ENCODE measurements around the gene PALM3.
"Not testable (repeated sequence)": the region's sequence is repeated elsewhere in the genome, so short reads cannot be mapped to it uniquely, and the experiment has no call there.

DNA sequence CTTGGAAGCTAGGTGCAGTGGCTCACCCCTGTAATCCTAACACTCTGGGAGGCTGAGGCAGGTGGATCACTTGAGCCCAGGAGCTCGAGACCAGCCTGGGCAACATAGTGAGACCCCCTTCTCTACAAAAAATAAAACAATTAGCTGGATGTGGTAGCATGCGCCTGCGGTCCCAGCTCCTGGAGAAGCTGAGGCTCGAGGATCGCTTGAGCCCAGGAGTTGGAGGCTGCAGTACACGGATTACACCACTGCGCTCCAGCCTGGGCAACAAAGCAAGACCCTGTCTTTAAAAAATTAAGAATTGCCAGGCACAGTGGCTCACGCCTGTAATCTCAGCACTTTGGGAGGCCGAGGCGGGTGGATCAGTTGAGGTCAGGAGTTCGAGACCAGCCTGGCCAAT is 10.9 kb downstream of the PALM3 start:
- not testable (repeated sequence) for TF ChIP-seq EZH2phosphoT487 (IDR thresholded peaks at IDR 0.05; ENCODE audit: low read depth, severe bottlenecking, unreplicated experiment)
- TF ChIP-seq, protein P1, sequence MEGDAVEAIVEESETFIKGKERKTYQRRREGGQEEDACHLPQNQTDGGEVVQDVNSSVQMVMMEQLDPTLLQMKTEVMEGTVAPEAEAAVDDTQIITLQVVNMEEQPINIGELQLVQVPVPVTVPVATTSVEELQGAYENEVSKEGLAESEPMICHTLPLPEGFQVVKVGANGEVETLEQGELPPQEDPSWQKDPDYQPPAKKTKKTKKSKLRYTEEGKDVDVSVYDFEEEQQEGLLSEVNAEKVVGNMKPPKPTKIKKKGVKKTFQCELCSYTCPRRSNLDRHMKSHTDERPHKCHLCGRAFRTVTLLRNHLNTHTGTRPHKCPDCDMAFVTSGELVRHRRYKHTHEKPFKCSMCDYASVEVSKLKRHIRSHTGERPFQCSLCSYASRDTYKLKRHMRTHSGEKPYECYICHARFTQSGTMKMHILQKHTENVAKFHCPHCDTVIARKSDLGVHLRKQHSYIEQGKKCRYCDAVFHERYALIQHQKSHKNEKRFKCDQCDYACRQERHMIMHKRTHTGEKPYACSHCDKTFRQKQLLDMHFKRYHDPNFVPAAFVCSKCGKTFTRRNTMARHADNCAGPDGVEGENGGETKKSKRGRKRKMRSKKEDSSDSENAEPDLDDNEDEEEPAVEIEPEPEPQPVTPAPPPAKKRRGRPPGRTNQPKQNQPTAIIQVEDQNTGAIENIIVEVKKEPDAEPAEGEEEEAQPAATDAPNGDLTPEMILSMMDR (IDR thresholded peaks at IDR 0.05; ENCODE audit: poor library complexity), result not testable (repeated sequence)

Data from hepatocyte (in vitro differentiated cells).